Ovary (tissue), 3 donors: ENCODE measurements around the gene ARHGEF1.
"Not testable (repeated sequence)": the region's sequence is repeated elsewhere in the genome, so short reads cannot be mapped to it uniquely, and the experiment has no call there.

Experiments used
- EP300 ChIP-seq: sonication (generic); formaldehyde crosslinking; IDR thresholded peaks from one replicate; pipeline ENCODE4 v1.6.1; 2017; ENCODE audit warnings: antibody characterized with exemption
- POLR2A ChIP-seq: fragments of 450-650 bp; IDR thresholded peaks from one replicate; pipeline ENCODE4 v1.6.1; 2017; ENCODE audit warnings: antibody characterized with exemption, mild to moderate bottlenecking, moderate library complexity
- TF ChIP-seq, protein P1 (sequence below), 3 donors: fragments of 450-650 bp in 2 of 3; fragments of 200-600 bp in 1 of 3; IDR thresholded peaks; one replicate each; pipeline versions ENCODE4 v1.5.1 to v1.8.0; 2016 to 2022; ENCODE audit warnings: antibody characterized with exemption in 3 of 3, mild to moderate bottlenecking in 1 of 3
- donor health status: DM: no; HTN: no; CAD: no.

DNA sequence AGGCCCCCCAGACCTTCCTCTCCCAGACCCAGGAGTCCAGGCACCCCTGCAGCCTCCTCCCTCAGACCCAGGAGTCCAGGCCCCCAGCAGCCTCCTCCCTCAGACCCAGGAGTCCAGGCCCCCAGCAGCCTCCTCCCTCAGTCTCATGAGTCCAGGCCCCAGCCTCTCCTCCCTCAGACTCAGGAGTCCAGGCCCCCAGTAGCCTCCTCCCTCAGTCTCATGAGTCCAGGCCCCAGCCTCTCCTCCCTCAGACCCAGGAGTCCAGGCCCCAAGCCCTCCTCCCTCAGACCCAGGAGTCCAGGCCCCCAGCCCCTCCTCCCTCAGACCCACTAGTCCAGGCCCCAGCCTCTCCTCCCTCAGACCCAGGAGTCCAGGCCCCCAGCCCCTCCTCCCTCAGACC is 56.2 kb downstream of the ARHGEF1 start:
- TF ChIP-seq, protein P1, sequence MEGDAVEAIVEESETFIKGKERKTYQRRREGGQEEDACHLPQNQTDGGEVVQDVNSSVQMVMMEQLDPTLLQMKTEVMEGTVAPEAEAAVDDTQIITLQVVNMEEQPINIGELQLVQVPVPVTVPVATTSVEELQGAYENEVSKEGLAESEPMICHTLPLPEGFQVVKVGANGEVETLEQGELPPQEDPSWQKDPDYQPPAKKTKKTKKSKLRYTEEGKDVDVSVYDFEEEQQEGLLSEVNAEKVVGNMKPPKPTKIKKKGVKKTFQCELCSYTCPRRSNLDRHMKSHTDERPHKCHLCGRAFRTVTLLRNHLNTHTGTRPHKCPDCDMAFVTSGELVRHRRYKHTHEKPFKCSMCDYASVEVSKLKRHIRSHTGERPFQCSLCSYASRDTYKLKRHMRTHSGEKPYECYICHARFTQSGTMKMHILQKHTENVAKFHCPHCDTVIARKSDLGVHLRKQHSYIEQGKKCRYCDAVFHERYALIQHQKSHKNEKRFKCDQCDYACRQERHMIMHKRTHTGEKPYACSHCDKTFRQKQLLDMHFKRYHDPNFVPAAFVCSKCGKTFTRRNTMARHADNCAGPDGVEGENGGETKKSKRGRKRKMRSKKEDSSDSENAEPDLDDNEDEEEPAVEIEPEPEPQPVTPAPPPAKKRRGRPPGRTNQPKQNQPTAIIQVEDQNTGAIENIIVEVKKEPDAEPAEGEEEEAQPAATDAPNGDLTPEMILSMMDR (IDR thresholded peaks at IDR 0.05), result not testable (repeated sequence)
- TF ChIP-seq POLR2A, EP300: not testable (repeated sequence)
